Endothelial cell (in vitro differentiated cells): Measurements from ENCODE around the gene NEK1. TPM values are rescaled to one million over a fixed set of nuclear protein-coding genes. Genes with fewer than 3 reads are reported as not detected.

ENCODE experiments used
- DNase-seq: peaks from one replicate; pipeline ENCODE4 v3.0.0; 2021; ENCODE audit warnings: low spot score
- H3K27ac Mint-ChIP-seq: one replicate; pipeline ENCODE4 v1.8.0; 2021; ENCODE audit warnings: mixed read lengths, inconsistent platforms; ENCODE audit not compliant: unreplicated experiment
- H3K27me3 Mint-ChIP-seq: one replicate; pipeline ENCODE4 v1.8.0; 2021; ENCODE audit warnings: mild to moderate bottlenecking, moderate library complexity, mixed read lengths, inconsistent platforms; ENCODE audit not compliant: unreplicated experiment
- H3K36me3 Mint-ChIP-seq: one replicate; pipeline ENCODE4 v1.8.0; 2021; ENCODE audit warnings: mild to moderate bottlenecking, low read depth, mixed read lengths, inconsistent platforms; ENCODE audit not compliant: unreplicated experiment
- H3K4me1 Mint-ChIP-seq: one replicate; pipeline ENCODE4 v1.8.0; 2021; ENCODE audit warnings: mild to moderate bottlenecking, mixed read lengths, inconsistent platforms; ENCODE audit not compliant: unreplicated experiment
- H3K4me3 Mint-ChIP-seq: one replicate; pipeline ENCODE4 v1.8.0; 2021; ENCODE audit warnings: mild to moderate bottlenecking, mixed read lengths, inconsistent platforms; ENCODE audit not compliant: unreplicated experiment
- H3K9me3 Mint-ChIP-seq: one replicate; pipeline ENCODE4 v1.8.0; 2021; ENCODE audit warnings: mixed read lengths, inconsistent platforms; ENCODE audit not compliant: unreplicated experiment
- total RNA-seq: library from RNA; stranded (reverse); fragmentation: NEBNext Ultra II Directional; extraction: Animal tissue kit (Norgen Biotek cat#: 25700); gene quantifications from one replicate; pipeline ENCODE4 v1.2.1, GENCODE V29; 2021; ENCODE audit not compliant: unreplicated experiment
- TF ChIP-seq, protein P1 (sequence below): fragments of 200-600 bp; sonication (generic); IDR thresholded peaks from one replicate; pipeline ENCODE4 v1.5.0; 2021; ENCODE audit warnings: antibody characterized with exemption; ENCODE audit not compliant: unreplicated experiment

NEK1 gene
- total RNA-seq, 1 donor from 2014 or later = 12.5 TPM

DNA sequence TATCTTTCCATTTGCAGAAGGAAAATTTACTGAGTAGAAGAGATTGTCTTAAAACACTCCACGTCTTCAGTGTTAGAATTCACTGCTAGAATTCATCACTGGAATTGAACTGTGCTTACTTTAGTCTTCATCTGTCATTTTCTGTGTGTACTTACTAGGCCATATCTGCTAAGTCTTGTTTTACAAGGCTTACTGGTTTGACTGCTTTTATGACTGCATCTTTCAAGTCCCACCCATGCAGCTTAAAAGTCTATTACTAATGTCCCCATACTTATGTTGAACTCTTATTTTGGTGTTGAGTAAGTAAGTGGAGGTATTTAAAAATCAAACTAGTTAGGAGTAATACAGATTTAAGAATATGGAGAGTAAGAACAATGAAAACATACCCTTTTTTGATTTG, 22.6 kb upstream of the NEK1 start:
- no peak overlapping the region for H3K4me3 Mint-ChIP-seq
- H3K27me3 Mint-ChIP-seq = no peaks in the 10 kb centered on the region
- no peak for DNase-seq
- no peak overlapping the region for H3K27ac Mint-ChIP-seq
- H3K9me3 Mint-ChIP-seq = no peaks in the 10 kb centered on the region
- H3K4me1 Mint-ChIP-seq = no peaks in the 10 kb centered on the region
- H3K36me3 Mint-ChIP-seq = peaks cover 3% of the 10 kb centered on the region
- TF ChIP-seq, protein P1, sequence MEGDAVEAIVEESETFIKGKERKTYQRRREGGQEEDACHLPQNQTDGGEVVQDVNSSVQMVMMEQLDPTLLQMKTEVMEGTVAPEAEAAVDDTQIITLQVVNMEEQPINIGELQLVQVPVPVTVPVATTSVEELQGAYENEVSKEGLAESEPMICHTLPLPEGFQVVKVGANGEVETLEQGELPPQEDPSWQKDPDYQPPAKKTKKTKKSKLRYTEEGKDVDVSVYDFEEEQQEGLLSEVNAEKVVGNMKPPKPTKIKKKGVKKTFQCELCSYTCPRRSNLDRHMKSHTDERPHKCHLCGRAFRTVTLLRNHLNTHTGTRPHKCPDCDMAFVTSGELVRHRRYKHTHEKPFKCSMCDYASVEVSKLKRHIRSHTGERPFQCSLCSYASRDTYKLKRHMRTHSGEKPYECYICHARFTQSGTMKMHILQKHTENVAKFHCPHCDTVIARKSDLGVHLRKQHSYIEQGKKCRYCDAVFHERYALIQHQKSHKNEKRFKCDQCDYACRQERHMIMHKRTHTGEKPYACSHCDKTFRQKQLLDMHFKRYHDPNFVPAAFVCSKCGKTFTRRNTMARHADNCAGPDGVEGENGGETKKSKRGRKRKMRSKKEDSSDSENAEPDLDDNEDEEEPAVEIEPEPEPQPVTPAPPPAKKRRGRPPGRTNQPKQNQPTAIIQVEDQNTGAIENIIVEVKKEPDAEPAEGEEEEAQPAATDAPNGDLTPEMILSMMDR = no peak

DNA sequence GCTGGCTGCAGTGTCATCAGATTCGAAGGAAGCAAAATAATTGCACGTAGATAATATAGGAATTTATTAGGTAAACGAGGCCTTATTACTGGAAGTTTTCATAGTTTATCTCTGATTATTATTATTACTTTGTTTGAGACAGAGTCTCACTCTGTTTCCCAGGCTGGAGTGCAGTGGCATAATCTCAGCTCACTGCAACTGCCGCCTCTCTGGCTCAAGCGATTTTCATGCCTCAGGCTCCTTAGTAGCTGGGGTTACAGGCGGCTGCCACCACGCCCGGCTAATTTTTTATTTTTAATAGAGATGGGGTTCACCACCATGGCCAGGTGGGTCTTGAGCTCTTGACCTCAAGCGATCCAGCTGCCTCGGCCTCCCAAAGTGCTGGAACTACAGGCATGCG, 20.5 kb upstream of the NEK1 start:
- no peak for DNase-seq
- no peak overlapping the region for H3K4me3 Mint-ChIP-seq
- no peaks in the 10 kb centered on the region for H3K27me3 Mint-ChIP-seq
- peaks cover 3% of the 10 kb centered on the region for H3K36me3 Mint-ChIP-seq
- H3K9me3 Mint-ChIP-seq = no peaks in the 10 kb centered on the region
- TF ChIP-seq, protein P1 = no peak
- H3K27ac Mint-ChIP-seq = no peak overlapping the region
- H3K4me1 Mint-ChIP-seq = no peaks in the 10 kb centered on the region

DNA sequence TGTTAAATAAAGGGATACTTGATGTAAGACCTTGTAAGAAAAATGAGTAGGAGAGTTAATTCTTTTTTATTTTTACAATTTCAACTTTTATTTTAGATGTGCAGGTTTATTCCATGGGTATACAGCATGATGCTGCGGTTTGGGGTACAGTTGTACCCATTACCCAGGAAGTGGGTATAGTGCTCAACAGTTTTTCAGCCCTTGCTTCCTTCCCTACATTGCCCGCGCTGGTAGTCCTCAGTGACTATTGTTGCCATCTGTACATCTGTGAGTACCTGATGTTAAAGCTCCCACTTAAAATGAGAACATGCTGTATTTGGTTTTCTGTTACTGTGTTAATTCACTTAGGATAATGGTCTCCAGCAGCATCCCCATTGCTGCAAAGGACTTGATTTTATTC, 17.7 kb upstream of the NEK1 start:
- Mint-ChIP-seq H3K36me3 (peaks cover 2% of the 10 kb centered on the region), H3K27me3 (no peaks in the 10 kb centered on the region), H3K9me3 (no peaks in the 10 kb centered on the region), H3K27ac (no peak overlapping the region), H3K4me1 (peaks cover 5% of the 10 kb centered on the region), H3K4me3 (no peak overlapping the region)
- no peak for DNase-seq
- TF ChIP-seq, protein P1 = no peak

DNA sequence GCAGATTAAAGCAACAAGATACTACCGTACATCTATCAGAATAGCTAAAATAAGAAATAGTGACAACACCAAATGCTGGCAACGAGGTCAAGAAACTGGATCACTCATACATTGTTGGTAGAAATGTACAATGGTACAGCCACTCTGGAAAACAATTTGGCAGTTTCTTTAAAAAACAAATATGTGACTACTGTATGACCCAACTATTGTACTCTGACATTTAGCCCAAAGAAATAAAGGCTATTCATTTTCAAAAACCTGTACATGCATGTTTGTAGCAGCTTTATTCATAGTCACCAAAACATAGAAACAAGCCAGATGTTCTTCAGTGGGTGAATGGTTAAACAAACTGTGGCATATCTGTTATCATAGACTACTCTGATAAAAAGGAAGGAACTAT, 16.2 kb upstream of the NEK1 start:
- DNase-seq = no peak
- Mint-ChIP-seq H3K27me3 (no peaks in the 10 kb centered on the region), H3K4me3 (no peak overlapping the region), H3K36me3 (peaks cover 4% of the 10 kb centered on the region), H3K4me1 (peaks cover 5% of the 10 kb centered on the region), H3K27ac (no peak overlapping the region), H3K9me3 (no peaks in the 10 kb centered on the region)
- TF ChIP-seq, protein P1 = no peak

DNA sequence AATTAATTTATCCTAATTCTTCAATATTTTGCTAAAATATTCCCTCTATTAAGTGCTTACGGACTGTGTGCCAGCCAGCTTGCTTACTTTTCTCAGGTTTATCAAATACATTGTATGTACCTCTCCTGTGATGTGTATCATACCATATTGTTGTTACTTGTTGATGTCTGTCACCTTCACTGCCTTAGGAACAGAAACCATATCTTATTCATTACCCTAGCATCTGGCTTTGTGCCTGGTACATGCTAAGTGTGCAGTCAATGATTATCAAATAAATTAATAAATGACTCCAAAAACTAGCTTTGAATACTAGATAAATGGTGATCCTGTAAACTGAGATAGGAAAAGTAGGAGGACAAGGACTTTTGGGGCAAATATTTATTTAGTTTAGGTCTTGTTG, 14.9 kb upstream of the NEK1 start:
- TF ChIP-seq, protein P1 = no peak
- Mint-ChIP-seq H3K9me3 (no peaks in the 10 kb centered on the region), H3K36me3 (peaks cover 4% of the 10 kb centered on the region), H3K4me1 (peaks cover 10% of the 10 kb centered on the region), H3K27me3 (no peaks in the 10 kb centered on the region), H3K4me3 (no peak overlapping the region), H3K27ac (no peak overlapping the region)
- DNase-seq = no peak
